SK-N-SH (cell line): Measurements from ENCODE around the gene PPT2. TPM values are rescaled to one million over a fixed set of nuclear protein-coding genes. Genes with fewer than 3 reads are reported as not detected.

Source experiments
- CTCF ChIA-PET: fragments of 300-600, 350-600 bp; formaldehyde crosslinking; extraction: SDS; loops from one replicate; lab custom pipeline; 2021; lab: Yijun Ruan, JAX
- POLR2A ChIA-PET: fragments of 350-600 bp; sonication (Branson Sonifier 250); formaldehyde crosslinking; extraction: SDS; loops from one replicate; lab custom pipeline; 2020; ENCODE audit warnings: antibody characterized with exemption, inconsistent platforms; lab: Yijun Ruan, JAX
- DNase-seq: peaks from one replicate; pipeline ENCODE4 v3.0.0; 2012
- H2AFZ ChIP-seq: fragments of 200-600 bp; sonication (generic); 2 replicates; pipeline ENCODE4 v1.8.1; 2016; ENCODE audit warnings: antibody characterized with exemption, mild to moderate bottlenecking, low read depth
- H3F3A ChIP-seq: fragments of 200-600 bp; sonication (generic); replicated peaks from 2 replicates; pipeline ENCODE3; 2016; ENCODE audit warnings: antibody characterized with exemption, mild to moderate bottlenecking; ENCODE audit not compliant: insufficient read depth
- H3K27ac ChIP-seq, 2 experiments: fragments of 200-500 bp in 1 of 2; fragments of 200-600 bp in 1 of 2; sonication (Bioruptor generic) in 1 of 2; sonication (generic), shearing (Covaris generic) in 1 of 2; 2 replicates each; pipeline versions ENCODE4 v1.5.1 to v1.6.1; 2014 to 2016; ENCODE audit warnings: low read depth in 2 of 2, inconsistent platforms in 1 of 2, low read length in 1 of 2, mild to moderate bottlenecking in 1 of 2, mixed read lengths in 1 of 2
- H3K27me3 ChIP-seq: fragments of 200-600 bp; sonication (generic), shearing (Covaris generic); 2 replicates; pipeline ENCODE4 v1.6.1; 2016; ENCODE audit warnings: mixed run types; ENCODE audit not compliant: insufficient read depth
- H3K36me3 ChIP-seq, 2 experiments: fragments of 200-500 bp in 1 of 2; fragments of 200-600 bp in 1 of 2; sonication (Bioruptor generic) in 1 of 2; sonication (generic) in 1 of 2; replicated peaks in 1 of 2; 2 replicates each; pipeline versions ENCODE3 to v1.5.1; 2014 to 2016; ENCODE audit warnings: low read length in 1 of 2, mild to moderate bottlenecking in 1 of 2; ENCODE audit not compliant: insufficient read depth in 2 of 2, control insufficient read depth in 1 of 2
- H3K4me1 ChIP-seq, 2 experiments: fragments of 200-500 bp in 1 of 2; fragments of 200-600 bp in 1 of 2; sonication (Bioruptor generic) in 1 of 2; sonication (generic), shearing (Covaris generic) in 1 of 2; 2 replicates each; pipeline versions ENCODE4 v1.5.1 to v1.6.1; 2014 to 2016; ENCODE audit warnings: low read depth in 1 of 2, low read length in 1 of 2, mixed run types in 1 of 2; ENCODE audit not compliant: insufficient read depth in 2 of 2, control insufficient read depth in 1 of 2
- H3K4me2 ChIP-seq: fragments of 200-600 bp; sonication (generic), shearing (Covaris generic); 2 replicates; pipeline ENCODE4 v1.6.1; 2017; ENCODE audit warnings: mixed run types
- H3K4me3 ChIP-seq, 2 experiments: fragments of 200-500 bp in 1 of 2; fragments of 200-600 bp in 1 of 2; sonication (Bioruptor generic) in 1 of 2; sonication (generic), shearing (Covaris generic) in 1 of 2; 2 replicates each; pipeline versions ENCODE4 v1.5.1 to v1.8.1; 2014 to 2016; ENCODE audit warnings: low read depth in 2 of 2, inconsistent platforms in 1 of 2, low read length in 1 of 2, mild to moderate bottlenecking in 1 of 2, mixed read lengths in 1 of 2, moderate library complexity in 1 of 2
- H3K79me2 ChIP-seq: fragments of 200-600 bp; sonication (generic); 2 replicates; pipeline ENCODE4 v1.8.1; 2017; ENCODE audit warnings: mild to moderate bottlenecking; ENCODE audit not compliant: insufficient read depth
- H3K9ac ChIP-seq: fragments of 200-600 bp; sonication (generic); 2 replicates; pipeline ENCODE4 v1.6.1; 2017; ENCODE audit warnings: mixed run types
- H3K9me2 ChIP-seq: fragments of 200-600 bp; sonication (generic); 2 replicates; pipeline ENCODE4 v1.6.1; 2017; ENCODE audit warnings: mixed run types
- H3K9me3 ChIP-seq: fragments of 200-600 bp; sonication (generic); 2 replicates; pipeline ENCODE4 v1.6.1; 2017; ENCODE audit warnings: mixed run types, mild to moderate bottlenecking, moderate library complexity
- H4K20me1 ChIP-seq: fragments of 200-600 bp; sonication (generic); 2 replicates; pipeline ENCODE4 v1.6.1; 2017; ENCODE audit warnings: mild to moderate bottlenecking, mixed run types; ENCODE audit not compliant: insufficient read depth
- FOSL2 ChIP-seq: IDR thresholded peaks from 2 replicates; pipeline ENCODE4 v1.4.0; 2012; ENCODE audit warnings: low read depth, mild to moderate bottlenecking, moderate library complexity, borderline replicate concordance
- FOXJ3 ChIP-seq: sonication (generic); formaldehyde crosslinking; IDR thresholded peaks from 2 replicates; pipeline ENCODE4 v1.5.1; 2020; ENCODE audit warnings: mild to moderate bottlenecking, missing genetic modification reagents
- GABPA ChIP-seq: IDR thresholded peaks from 2 replicates; pipeline ENCODE4 v1.4.0; 2012; ENCODE audit warnings: low read depth, mild to moderate bottlenecking
- GATA2 ChIP-seq: sonication (generic); formaldehyde crosslinking; IDR thresholded peaks from 2 replicates; pipeline ENCODE4 v1.5.0; 2020; ENCODE audit warnings: mild to moderate bottlenecking, missing genetic modification reagents
- JUND ChIP-seq: IDR thresholded peaks from 2 replicates; pipeline ENCODE4 v1.4.0; 2012
- MEF2A ChIP-seq: IDR thresholded peaks from 2 replicates; pipeline ENCODE4 v1.4.0; 2012; ENCODE audit warnings: low read depth, borderline replicate concordance
- MXI1 ChIP-seq: IDR thresholded peaks from 2 replicates; pipeline ENCODE4 v1.6.1; 2012; ENCODE audit warnings: mild to moderate bottlenecking, low read depth, low read length, improper control_type of control experiment
- RXRA ChIP-seq: IDR thresholded peaks from 2 replicates; pipeline ENCODE4 v1.4.0; 2012; ENCODE audit warnings: low read depth, mild to moderate bottlenecking, borderline replicate concordance
- WGBS: methylation state at CpG from one replicate; pipeline ENCODE4 v1.1.6; 2017; ENCODE audit warnings: low lambda C conversion rate; 5-methylcytosine and 5-hydroxymethylcytosine counted together
- polyA plus RNA-seq, 3 experiments: library from polyadenylated mRNA; depleted of rRNA; stranded (reverse); fragments of >200 nt; gene quantifications; 2 replicates each; pipeline ENCODE4 v1.2.3, GENCODE V29; 2012
- TF ChIP-seq, protein P1 (sequence below): fragments of 150-350 bp; IDR thresholded peaks from 2 replicates; pipeline ENCODE4 v1.6.1; 2016; ENCODE audit warnings: mild to moderate bottlenecking, low read depth, low read length
- TF ChIP-seq, protein P2 (sequence below): IDR thresholded peaks from 2 replicates; pipeline ENCODE4 v1.4.0; 2012; ENCODE audit warnings: low read depth
- TF ChIP-seq, protein P3 (sequence below): IDR thresholded peaks from 2 replicates; pipeline ENCODE4; 2012

PPT2 gene
- polyA plus RNA-seq, 1 of the 3 experiments (the other 2 are of a cell fraction) = 32.7 TPM

DNA sequence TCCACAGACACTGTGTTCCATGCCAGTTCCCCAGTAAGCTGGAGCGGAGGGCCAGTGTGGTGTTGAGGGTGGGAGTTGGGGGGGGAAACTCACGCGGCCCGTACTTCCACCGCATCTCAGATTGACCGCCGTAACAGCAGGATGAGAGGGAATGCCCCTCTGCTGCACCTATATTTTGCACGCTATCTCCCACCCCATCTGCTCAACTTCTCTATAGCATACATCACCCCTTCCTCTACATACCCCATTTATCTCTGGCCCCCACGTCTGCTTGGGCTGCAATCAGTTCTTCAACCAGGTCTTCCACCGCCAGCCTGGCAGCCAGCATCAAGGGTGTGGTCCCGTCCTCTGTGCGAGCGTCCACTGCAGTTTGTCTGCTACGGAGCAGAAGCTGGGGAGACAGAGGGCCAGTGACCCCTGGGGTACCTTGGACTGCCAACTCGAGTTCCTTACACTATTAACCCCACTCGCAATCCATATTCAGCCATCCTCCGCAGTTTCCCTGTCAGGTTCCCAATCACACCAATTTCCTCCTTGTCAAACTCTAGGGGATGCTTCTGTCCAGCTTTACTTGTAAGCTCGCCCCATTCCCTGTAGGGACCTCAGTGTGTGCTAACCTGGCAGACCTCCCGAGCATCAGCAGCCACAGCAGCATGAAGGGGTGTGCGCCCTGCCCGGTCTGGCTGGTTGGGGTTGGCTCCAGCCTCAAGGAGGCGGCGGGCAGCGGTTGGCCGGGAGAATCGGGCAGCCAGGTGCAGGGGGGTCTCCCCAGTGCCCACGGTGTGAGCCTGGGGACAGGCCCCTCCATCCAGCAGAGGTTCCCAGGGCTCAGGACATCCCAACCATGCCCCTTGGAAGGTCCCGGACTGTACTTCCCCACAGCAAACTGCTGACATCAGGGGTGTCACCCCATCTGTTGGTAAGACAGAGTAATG, 43.0 kb downstream of the PPT2 start:
- Histone ChIP-seq H3K9me3 (no peaks in the 10 kb centered on the region), H3K4me1 (peaks cover 6 to 14% of the 10 kb centered on the region in 2 experiments; a peak in 1 of 4 replicates), H3K27ac (peak overlapping the region; percentile 99 to 100), H2AFZ (peak overlapping the region; percentile 40; the same call in 1 of the 2 replicates), H3K79me2 (no peaks in the 10 kb centered on the region), H3K27me3 (no peaks in the 10 kb centered on the region), H3K9ac (peak overlapping the region; percentile 100), H3K4me3 (peak overlapping the region; percentile 83 to 95), H3F3A (peaks cover 15% of the 10 kb centered on the region), H3K36me3 (no peaks in the 10 kb centered on the region), H3K9me2 (no peaks in the 10 kb centered on the region), H4K20me1 (no peaks in the 10 kb centered on the region)
- 30% methylated on average over 22 of the region's 28 CpGs for WGBS
- CTCF ChIA-PET = interaction anchor here (0.6 to 1.5 kb wide), 3 partner anchors 8 to 103 kb away, joined by 3 to 6 read pairs (median 3); partner anchors contain the start of gene EGFL8
- peak; percentile 70 for DNase-seq
- TF ChIP-seq MXI1 (peak; percentile 9; the same call in 1 of the 2 replicates), FOXJ3 (CRISPR knock-in tag) (0 out of 2 replicates have a peak, but pooled peaks have one; percentile 3), GABPA (no peak)
- TF ChIP-seq, all 33 proteins: peak for 2
- peak overlapping the region; percentile 100 for H3K4me2 ChIP-seq
- POLR2A ChIA-PET = interaction anchor here (0.8 to 1.4 kb wide), 3 partner anchors 67 to 775 kb away, joined by 3 to 4 read pairs (median 3); partner anchors contain the start of genes DDX39B and FKBPL

DNA sequence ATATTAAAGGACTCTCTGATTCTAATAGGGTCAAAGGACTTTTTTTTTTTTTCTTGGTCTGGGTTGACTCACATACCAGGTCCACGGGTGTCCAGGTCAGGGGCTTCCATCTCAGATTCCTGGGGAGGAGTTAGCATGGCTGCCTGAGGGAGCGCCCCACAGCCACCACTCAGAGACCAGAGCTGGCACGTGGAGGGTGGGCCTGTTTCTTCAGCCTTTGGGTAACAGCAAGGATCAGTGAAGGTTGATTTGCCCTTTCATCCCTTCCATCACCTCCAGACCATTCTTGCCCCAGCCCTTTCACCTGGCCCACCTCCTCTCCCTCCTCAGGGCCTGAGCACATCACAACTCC, 44.4 kb downstream of the PPT2 start:
- H3K9me3 ChIP-seq = no peaks in the 10 kb centered on the region
- H3K4me2 ChIP-seq = no peak overlapping the region
- H3K79me2 ChIP-seq = no peaks in the 10 kb centered on the region
- H3K27ac ChIP-seq = no peak overlapping the region
- H3K36me3 ChIP-seq = no peaks in the 10 kb centered on the region
- H3K9ac ChIP-seq = no peak overlapping the region
- H3F3A ChIP-seq = peaks cover 13% of the 10 kb centered on the region
- H2AFZ ChIP-seq = no peak overlapping the region
- H3K9me2 ChIP-seq = no peaks in the 10 kb centered on the region
- ChIA-PET CTCF (interaction anchor here (0.6 kb wide), 1 partner anchor 268 kb away, joined by 3 read pairs; no protein-coding TSS in a partner anchor), POLR2A (no interaction called here)
- TF ChIP-seq GATA2 (CRISPR knock-in tag) (no peak), RXRA (no peak), JUND (no peak), FOSL2 (no peak), MEF2A (no peak)
- TF ChIP-seq, protein P1, sequence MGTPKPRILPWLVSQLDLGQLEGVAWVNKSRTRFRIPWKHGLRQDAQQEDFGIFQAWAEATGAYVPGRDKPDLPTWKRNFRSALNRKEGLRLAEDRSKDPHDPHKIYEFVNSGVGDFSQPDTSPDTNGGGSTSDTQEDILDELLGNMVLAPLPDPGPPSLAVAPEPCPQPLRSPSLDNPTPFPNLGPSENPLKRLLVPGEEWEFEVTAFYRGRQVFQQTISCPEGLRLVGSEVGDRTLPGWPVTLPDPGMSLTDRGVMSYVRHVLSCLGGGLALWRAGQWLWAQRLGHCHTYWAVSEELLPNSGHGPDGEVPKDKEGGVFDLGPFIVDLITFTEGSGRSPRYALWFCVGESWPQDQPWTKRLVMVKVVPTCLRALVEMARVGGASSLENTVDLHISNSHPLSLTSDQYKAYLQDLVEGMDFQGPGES = no peak
- TF ChIP-seq, protein P2, sequence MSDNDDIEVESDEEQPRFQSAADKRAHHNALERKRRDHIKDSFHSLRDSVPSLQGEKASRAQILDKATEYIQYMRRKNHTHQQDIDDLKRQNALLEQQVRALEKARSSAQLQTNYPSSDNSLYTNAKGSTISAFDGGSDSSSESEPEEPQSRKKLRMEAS = no peak
- TF ChIP-seq, protein P3, sequence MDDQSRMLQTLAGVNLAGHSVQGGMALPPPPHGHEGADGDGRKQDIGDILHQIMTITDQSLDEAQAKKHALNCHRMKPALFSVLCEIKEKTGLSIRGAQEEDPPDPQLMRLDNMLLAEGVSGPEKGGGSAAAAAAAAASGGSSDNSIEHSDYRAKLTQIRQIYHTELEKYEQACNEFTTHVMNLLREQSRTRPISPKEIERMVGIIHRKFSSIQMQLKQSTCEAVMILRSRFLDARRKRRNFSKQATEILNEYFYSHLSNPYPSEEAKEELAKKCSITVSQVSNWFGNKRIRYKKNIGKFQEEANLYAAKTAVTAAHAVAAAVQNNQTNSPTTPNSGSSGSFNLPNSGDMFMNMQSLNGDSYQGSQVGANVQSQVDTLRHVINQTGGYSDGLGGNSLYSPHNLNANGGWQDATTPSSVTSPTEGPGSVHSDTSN = no peak
- peaks cover 5% of the 10 kb centered on the region; the same call in 1 of the 2 replicates for H3K27me3 ChIP-seq
- DNase-seq = no peak
- peaks cover 6 to 14% of the 10 kb centered on the region in 2 experiments; a peak in 1 of 4 replicates for H3K4me1 ChIP-seq
- WGBS = 82% methylated on average over 3 of the region's 3 CpGs
- no peak overlapping the region for H3K4me3 ChIP-seq
- H4K20me1 ChIP-seq = no peaks in the 10 kb centered on the region
